Stimulated activated CD4-positive, alpha-beta T cell treated with anti-CD3 and anti-CD28 coated beads, Interleukin-4, amount 100 ng/mL, for 4 hours (primary cell): Measurements from ENCODE around the gene DNAJC15.

Experiments
- DNase-seq, 2 experiments: peaks; one replicate each; pipeline ENCODE4 v3.0.0-alpha.2; 2020

DNAJC15 gene

DNA sequence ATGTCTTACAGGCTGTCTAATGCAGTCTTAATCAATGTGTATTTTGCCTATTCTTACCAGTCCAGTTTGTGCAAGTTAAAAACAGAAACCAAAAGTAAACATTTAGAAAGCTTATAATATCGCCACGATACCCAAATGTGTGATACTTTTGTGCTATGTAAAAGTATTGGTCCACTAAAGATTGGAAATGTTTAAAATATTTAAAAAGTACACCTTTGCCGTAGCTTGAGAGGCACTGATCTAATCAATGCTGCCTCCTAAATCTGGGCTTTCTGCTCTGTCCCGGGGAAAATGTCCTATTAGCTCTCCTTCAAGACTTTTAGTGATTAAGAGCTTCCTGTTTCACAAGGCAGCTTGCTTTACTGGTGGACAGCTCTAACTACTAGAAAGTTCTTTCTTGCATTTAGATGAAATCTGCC lies 64.7 kb downstream of the DNAJC15 start:
- no peak for DNase-seq

DNA sequence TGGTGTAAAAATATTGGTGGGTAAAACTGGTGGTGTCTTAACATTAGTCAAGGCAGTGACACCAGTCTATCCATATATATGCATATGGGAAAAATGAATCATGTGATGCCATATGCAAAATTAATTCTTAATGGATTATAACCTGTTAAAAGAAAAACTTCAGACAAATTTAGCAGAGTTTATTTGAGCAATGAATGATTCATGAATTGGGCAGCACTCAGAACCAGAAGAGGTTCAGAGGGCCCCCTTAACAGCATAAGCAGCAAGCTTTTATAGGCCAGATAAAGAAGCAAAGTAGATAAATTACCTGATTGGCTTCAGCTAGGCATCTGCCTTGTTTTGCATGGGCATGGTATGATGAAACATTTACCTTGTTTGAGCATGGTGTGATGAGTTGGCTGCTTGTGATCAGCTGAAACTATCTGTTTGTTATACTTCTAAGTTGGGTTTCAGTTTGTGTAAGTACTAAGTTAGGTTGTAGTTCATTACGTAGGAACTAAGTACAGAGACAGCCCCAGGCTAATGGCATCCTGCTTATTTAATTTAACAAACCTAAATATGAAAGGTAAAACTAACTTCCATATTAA lies 66.6 kb downstream of the DNAJC15 start:
- DNase-seq = no peak

DNA sequence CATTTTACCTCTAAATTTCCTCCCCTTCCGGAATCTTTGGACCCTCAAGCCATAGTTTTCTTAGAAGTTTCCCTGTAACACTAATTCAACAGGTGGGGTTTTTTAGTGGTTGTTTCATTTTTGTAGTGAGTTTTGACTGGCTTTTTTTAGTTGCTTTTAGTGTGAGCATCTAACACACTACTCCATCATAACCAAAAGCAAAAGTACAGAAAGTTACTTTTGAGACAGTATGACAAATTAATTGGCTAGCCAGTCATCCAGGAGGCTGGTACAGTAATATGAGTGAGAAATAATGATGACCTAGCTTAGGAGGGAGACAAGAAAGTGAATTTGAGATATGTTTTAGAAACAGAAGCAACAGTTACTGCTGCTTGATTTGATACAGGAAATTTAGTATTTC lies 71.5 kb downstream of the DNAJC15 start:
- DNase-seq = no peak

DNA sequence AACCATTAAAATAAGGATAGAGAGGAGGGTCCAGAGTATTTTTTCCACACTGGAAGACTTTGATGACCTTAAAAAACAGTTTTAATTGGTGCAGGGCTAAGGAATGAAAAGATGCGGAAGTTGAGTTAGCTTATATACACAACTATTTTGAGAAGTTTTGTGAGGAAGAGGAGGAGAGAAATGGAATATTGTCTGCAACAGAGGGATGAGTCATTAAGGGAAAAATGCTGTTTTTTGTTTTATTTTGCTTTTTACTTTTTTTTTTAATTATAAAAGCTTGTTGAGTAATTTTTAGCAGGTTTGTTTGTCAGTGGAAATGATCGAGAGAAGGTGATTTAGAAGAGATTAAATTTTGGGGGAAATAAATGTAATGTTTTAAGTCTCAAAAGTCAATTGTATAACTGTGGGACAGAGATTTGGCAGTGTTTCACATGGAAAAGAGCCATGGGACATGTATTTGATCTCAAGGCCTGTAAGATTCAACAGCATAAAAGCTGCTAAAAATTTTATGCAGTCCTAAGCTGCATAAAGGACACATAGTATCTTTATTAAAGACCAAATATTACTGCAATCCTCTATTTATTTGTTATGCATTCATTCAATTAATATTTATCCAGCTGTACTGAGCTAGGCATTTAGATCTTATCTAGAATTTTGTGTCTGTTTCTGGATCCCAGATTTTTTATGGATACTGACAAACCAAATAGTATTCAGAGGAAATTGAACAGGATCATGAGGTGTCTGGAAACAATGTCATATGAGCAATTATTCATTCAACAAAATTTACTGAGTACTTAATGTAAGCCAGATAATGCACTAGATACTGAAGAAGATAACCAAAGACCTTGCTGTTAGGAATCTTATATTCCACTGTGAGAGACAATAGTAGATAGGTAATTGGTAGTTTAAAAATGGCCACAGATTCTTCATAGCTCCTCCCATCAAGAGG lies 72.7 kb downstream of the DNAJC15 start:
- DNase-seq = no peak

DNA sequence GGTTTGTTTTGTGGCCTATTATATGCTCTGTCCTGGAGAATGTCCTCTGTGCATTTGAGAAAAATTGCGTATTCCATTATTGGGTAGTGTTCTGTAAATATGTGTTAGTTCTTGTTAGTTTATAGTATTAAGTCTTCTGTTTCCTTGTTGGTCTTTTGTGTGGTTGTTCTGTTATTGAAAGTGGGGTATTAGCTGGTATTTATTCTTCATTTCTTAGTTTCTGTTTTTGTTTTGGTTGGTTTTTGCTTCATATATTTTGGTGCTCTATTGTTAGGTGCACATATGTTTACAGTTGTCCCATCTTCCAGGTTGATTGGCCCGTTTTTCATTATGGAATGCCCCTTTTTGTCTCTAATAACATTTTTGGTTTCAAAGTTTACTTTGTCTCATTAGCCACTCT lies 77.3 kb downstream of the DNAJC15 start:
- DNase-seq = no peak

DNA sequence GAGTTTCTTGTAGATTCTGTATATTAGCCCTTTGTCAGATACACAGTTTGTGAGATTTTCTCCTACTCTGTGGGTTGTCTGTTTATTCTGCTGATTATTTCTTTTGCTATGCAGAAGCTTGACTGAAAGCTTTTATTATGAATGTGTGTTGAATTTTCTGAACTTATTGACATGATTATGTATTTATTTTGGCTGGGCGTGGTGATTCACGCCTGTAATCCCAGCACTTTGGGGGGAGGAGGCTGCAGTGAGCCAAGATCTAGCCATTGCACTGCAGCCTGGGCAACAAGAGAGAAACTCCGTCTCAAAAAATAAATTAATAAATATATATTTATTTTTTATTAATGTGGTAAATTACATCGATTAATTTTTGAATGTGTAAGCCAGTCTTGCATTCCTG lies 78.9 kb downstream of the DNAJC15 start:
- no peak for DNase-seq

DNA sequence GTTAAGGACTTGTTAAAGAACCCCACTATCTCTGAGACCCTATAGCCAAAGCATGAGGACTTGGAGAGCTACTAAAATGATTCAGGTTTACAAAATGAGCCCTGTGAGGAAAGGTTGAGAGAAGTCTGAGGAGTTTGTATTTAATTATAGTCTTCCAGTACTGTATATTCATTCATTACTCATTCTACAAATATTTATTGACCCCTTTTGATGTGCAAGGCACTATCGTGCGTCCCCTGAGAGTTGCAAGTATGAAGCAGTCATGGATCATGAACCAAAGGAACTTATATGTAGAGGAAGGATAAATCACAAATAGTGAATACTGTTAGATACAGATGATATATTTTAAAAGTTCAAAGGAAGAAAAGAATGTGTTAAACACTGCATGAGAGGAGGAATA lies 84.4 kb downstream of the DNAJC15 start:
- DNase-seq = no peak

DNA sequence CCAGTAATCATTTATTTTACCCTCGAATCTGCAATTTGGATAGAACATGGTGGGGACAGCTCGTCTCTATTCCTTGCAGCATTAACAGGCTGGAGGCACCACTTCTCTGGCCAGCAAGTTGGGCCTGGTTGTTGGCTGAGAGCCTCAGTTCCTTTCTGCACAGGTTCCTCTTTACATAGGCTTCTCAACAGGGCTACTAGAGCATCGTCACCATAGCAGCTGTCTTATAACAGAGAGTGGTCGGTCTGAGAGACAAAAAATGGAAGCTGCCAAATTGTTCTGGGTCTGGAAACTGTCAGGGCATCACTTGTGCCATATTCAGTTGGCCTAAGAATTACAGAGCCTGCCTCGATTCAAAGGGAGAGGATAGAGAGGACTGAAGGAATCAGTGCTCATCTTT lies 86.7 kb downstream of the DNAJC15 start:
- no peak for DNase-seq

DNA sequence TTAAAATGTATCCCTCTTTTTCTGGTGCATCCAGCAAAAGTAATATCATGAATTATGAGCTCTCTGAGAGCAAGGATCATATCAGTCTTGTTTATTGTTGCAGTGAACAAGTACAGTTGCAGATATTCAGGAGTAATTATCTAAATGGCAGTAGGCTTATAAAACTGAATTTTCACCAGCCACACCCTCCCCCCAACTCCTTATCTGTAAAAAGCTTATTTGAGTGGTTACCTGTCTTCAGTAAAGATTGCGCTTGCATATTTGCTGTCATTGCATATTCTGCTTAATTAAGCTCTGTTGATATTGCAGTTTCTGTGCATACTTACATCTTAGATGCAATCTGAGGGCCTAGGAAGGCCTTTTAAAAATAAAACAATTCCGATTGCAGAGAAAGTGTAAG lies 87.3 kb downstream of the DNAJC15 start:
- no peak for DNase-seq

DNA sequence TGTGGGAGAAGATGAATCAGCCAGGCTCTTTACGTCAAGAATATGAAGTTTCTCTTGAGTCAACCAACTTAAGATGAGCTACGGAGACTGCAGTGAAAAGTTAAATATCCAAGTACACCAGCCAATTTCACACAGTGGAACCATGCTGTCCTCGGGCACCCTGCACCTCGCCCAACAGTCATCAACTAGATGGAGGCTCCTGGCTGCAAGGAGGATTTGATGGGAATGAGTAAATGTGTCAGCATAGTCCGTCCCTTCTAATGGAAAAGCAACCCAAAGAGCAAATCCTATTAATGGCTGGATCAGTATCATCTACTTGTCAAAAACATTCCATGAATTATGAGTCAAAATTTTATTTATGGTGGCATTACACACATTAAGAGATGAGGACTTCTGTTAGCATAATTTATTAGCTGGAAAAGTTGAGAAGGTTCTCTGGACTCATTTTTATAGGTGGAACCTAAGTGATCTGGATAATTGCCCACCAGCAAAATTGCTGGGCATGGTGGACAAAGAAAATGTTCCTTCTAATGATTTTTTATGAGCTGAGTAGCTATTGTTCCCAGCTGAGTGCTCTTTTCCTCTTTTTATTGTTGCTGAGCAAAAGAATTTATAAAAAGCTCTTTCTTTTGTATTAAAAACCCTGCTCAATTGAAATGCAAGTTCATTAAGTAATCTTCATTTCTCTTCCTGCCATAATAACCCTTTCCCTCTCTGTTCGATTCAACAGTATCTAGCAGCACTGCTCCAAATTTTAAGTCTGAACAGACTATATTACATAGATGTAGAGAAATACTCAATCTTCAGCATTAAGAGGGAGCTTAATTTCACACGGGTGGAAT lies 88.4 kb downstream of the DNAJC15 start:
- DNase-seq = no peak

DNA sequence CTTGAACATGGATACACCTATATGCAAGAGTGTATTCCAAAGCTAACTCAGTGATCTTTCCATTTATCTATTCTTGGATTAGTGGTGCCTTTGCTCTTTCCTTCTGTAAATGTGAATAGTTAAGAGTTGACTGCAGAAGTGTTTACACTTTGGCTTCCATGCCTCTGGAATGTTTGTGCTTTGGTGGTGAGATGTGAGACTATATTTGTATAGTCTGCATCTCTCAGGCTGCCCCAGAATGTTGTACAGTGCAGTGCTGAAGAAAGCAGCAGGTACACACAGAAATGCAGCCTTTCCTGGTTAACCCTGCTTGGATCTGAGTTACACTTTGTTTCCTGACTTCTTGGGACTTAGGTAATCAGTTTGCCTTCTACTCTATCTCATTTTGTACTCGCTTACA lies 90.2 kb downstream of the DNAJC15 start:
- DNase-seq = no peak

DNA sequence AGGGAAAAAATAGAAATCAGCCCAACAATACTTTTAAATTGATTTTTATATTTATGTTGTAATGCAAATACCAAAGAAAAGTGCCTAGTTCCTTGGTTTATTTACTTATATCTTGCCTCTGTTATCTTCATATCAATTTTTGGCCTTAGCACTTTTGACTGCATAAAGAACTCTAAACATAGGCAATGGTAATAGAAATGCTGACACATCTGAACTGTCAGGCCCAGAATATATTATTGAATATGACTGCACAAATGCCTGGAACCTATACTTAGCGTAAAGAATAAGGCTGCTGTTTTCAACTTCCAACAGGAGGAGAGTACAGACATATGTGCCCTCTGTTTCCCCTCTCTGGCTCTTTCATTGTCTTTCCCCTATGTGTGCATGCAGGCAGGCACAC lies 91.1 kb downstream of the DNAJC15 start:
- DNase-seq = no peak

DNA sequence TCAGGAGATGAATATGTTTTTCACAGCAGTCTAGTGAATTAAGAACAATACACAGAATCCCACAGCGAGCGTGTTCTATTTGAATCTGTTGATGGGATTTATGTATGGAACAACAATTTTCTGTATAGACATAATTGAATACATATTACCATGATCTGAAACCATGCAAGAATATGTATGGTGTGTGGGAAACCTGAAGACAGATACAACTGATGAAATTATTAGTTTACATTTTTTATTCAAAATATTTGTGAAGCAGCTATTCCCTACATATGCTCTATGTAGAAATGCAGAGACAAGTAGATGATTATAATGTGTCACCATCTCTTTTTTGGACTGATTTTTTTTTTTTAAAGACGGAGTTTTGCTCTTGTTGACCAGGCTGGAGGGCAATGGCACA lies 91.8 kb downstream of the DNAJC15 start:
- no peak for DNase-seq

DNA sequence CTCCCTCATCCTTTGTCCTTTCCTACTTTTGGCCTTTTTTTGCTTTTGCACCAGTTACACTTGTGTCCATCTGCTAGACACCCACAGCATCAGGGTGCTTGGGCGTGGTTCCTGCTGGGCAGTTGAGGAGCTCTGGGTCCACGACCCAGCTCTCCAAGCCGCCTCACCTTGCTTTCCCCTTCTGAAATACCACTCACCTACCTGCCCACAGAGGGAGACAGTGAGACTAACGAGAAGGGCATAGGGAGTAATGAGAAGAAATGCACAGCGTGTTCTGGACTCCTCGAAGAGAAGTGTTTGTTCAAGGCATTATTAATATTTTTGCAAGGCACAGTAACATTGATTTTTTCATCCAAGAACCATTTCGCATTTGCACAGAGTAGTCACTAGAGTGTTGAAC lies 92.9 kb downstream of the DNAJC15 start:
- DNase-seq = no peak

DNA sequence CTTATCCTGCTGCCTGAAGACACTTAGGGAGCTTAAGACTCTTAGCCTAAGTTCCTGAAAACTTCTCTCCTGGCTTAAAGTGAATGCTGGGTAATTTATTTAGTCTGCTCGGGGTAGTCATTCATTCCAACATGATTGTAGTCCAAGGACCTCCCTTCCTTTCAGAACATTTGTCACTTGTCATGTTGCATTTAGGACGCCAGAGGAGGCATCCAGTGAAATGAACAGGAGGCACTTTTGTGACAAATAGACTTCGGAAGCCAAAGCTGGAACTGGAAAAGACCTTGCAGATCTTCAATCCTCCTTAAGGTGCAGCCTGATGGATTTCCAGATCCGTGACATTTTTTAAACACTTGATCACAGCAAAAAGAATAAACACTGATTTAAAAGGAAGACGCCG lies 95.1 kb downstream of the DNAJC15 start:
- DNase-seq = no peak

DNA sequence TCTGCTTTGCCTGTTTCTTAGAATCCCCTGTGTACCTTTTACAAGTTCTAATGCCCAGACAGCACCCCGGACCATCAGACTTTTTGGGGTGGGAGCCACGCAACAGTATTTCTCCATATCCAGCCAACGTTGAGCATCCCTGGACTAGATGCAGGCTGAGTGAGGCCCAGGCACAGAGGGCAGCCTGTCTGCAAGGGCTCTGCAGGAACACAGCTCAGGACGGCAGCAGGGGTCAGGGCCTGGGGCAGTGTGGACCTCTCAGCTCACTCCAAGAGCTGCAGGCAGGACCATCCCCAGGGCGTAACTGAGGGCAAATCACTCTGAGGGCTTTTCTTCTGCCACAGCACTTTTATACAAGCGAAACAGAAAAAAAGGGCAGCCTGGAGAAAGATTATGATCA lies 95.8 kb downstream of the DNAJC15 start:
- DNase-seq = no peak

DNA sequence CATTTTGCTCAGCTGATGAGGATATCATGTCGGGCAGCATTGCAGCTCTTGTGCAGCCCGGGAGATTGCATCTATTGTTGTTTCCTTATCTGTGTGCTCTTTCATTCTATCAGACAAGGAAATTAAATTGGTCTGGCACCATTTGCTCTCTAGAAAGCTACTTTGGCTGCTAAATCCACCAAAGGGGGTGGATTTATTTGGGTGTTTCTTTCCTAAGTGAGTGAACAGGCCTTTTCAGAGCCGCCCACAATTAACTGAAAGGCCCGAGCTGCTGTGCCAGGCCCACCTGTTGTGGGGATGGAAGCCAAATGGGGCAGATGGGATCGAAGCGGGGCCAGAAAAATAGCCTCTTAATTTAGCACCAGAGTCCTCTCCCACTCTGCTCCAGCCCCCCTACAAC lies 99.4 kb downstream of the DNAJC15 start:
- DNase-seq = no peak

DNA sequence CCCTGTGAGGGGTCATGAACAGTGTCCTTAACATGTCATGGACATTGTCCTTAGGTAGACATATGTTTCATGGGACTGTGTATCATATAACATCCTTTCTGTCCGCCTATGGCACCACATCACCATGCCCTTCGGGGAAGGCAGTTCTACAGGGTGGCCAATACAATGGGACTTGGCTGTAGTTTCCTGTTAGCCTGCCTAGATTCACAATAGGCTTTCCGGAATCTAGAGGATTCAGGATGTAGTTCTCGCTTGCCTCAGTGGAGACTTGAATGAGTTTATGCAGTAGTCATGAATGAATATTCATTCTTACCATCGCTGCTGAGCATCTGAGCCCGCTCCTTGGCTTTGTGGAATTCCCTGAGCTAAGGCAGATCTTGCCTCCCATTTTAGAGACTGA lies 100.5 kb downstream of the DNAJC15 start:
- DNase-seq = no peak

DNA sequence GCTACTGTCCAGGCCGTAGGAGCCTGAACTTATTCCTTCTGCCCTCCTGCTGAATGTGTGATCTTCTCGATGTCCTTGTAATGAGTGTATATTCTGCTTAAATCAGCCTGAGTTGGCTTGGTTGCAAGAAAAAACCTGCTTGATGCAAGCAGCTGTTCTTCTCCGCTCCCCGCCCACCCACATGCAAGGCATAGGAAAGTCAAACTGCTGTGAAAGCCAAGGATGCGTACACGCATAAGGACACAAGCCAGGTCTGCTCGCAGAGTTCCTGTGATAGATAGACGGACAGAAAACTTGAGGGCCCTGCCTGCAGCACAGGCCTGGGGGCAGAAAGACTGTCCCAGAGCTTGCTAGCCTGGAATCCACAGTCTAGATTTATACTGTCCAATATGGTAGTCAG lies 101.1 kb downstream of the DNAJC15 start:
- DNase-seq = no peak

DNA sequence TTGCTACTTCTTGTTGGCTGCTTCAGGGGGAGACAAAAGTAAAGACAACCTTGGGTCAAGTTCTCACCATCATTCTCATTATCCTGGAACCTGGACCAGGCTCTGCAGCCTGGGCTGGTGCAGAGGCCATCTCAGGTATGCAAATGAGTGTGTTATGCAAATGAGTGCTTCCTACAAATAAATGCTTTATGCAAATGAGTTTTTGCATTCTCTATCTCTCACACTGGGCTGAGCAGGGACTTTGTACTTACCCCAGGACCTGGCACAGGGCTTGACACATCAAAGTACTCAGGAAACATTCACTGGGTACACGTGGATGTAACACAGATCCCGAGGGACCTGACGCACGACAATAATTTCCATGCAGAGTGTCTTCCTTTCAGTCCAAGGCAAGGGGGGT lies 103.0 kb downstream of the DNAJC15 start:
- DNase-seq = no peak

DNA sequence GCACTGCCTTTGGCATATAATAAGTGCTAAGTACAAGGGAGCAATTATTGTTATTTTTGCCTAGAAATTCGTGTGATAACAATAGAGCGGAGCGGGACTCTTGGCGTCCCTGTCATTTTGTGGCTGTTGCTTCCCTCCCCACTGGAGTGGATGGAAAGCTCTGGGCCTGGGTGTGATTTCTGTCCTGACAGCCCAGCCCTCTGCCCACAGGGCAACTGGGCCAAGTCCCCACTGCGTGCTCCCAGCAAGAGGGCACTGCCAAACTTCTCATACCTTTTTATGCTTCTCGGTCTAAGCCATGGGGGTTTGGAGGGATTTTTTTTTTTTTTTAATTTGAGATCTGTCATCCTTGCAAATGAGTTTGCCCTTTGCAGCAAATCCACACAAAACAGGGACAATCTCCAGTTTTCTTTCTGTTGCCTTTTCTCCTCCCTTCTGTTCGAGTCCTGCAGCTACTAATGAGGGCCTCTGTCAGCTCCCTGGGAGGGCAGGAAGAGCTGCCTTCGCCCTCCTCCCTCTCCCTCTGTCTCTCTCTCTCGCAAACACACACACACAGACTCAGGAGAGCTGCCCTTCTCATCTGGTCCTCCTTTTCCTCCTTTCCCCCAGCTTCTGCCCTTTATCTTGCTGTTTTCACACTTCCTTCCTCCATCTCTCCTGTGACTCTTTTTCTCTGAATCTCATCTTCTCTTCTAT lies 103.9 kb downstream of the DNAJC15 start:
- DNase-seq = no peak

DNA sequence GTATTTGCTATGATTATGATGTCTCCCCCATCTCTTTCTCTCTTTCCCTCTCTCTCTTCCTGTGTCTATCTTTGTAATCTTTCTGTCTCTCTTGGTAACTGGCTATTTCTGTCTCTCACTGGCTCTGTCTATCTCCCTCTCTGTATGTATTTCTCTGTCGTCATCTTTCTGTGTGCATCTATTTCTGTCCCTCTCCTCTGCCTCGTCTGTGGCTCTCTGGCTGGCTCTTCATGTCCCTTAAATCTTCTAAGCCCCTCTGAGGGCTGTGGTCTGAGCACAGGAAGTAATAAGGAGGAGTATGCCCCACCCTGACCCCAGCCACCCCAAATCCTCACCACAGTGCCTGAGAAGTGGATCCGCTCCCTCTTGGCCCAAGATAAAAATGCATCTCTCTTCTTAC lies 104.4 kb downstream of the DNAJC15 start:
- DNase-seq = no peak

DNA sequence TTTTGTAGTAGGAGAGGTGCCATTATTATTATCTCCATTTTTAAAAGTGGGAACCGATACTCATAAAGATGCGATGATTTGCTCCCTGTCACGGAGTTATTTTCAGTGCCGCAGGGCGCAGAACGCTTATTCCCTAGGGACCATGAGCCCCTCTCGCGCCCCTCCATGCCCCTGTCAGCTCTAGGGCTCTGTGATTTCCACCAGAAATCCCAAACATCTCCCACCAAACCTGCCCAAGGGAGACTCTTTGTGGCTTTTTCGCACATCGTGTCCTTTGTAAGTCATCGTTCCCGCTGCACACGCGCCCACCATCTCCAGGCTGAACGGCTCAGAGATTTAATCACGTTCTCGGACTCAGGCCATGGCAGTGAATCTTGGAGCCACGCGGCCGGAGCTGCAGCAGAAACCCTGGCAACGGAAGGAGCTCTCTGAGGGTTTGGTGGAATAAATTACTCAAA lies 105.1 kb downstream of the DNAJC15 start:
- no peak for DNase-seq
